Activated CD8-positive, alpha-beta T cell treated with anti-CD3 and anti-CD28 coated beads, Interleukin-2, amount 10 ng/mL, durations not matched to agents 7 days and 5 days (primary cell): ENCODE measurements around the gene TNS1. TPM values are rescaled to one million over a fixed set of nuclear protein-coding genes. Genes with fewer than 3 reads are reported as not detected.

Experiments
- ATAC-seq: fragments of 150-1000 bp; cut with Tn5 transposase; one replicate; pipeline ENCODE4 v1.10.0; 2021; ENCODE audit warnings: moderate library complexity
- CTCF ChIA-PET: fragments of 350-600 bp; sonication (Branson Sonifier 250); formaldehyde crosslinking; loops from one replicate; lab custom pipeline; 2021; ENCODE audit warnings: antibody characterized with exemption; lab: Charles Lee
- POLR2A ChIA-PET: fragments of 350-600 bp; sonication (Branson Sonifier 250); formaldehyde crosslinking; loops from one replicate; lab custom pipeline; 2021; ENCODE audit warnings: antibody characterized with exemption; lab: Charles Lee
- DNase-seq: peaks from one replicate; pipeline ENCODE4 v3.0.0-alpha.2; 2020
- H3K27ac Mint-ChIP-seq: one replicate; pipeline ENCODE4 v1.8.0; 2021; ENCODE audit warnings: mild to moderate bottlenecking, mixed read lengths
- H3K27me3 Mint-ChIP-seq: one replicate; pipeline ENCODE4 v1.8.0; 2021; ENCODE audit warnings: low read depth, mixed read lengths
- H3K36me3 Mint-ChIP-seq: one replicate; pipeline ENCODE4 v1.8.0; 2021; ENCODE audit warnings: low read depth, mixed read lengths
- H3K4me1 Mint-ChIP-seq: one replicate; pipeline ENCODE4 v1.8.0; 2021; ENCODE audit warnings: low read depth, mixed read lengths
- H3K4me3 Mint-ChIP-seq: one replicate; pipeline ENCODE4 v1.8.0; 2021; ENCODE audit warnings: mild to moderate bottlenecking, mixed read lengths
- H3K9me3 Mint-ChIP-seq: one replicate; pipeline ENCODE4 v1.8.0; 2022; ENCODE audit warnings: mixed read lengths; ENCODE audit not compliant: insufficient read depth
- microRNA-seq: library from miRNA; unstranded; fragments of <30 nt; microRNA quantifications from one replicate; pipeline ENCODE4 v1.2.0, GENCODE V29; 2022
- total RNA-seq, 2 experiments: library from RNA; stranded (reverse); gene quantifications; one replicate each; pipeline ENCODE4 v1.2.3, GENCODE V29; 2021

The TNS1 gene
- total RNA-seq, 2 experiments from 2014 or later = 28.9 to 29.8 TPM

GRCh38 chr2:217753460-217754200 lies 249.2 kb downstream of the TNS1 start:
- Mint-ChIP-seq H3K9me3 (no peaks in the 10 kb centered on the region), H3K27me3 (peaks cover 5% of the 10 kb centered on the region), H3K27ac (no peak overlapping the region), H3K4me1 (peaks cover 35% of the 10 kb centered on the region), H3K36me3 (no peaks in the 10 kb centered on the region), H3K4me3 (no peak overlapping the region)
- DNase-seq (no peak), ATAC-seq (no peak)
- ChIA-PET POLR2A (no interaction called here), CTCF (interaction anchor here (0.6 to 1.3 kb wide), 3 partner anchors 41 to 103 kb away, joined by 3 to 4 read pairs (median 4); no protein-coding TSS in a partner anchor)

- ChIA-PET CTCF (no interaction called here), POLR2A (interaction anchor here (0.7 kb wide), 1 partner anchor 15 kb away, joined by 4 read pairs; no protein-coding TSS in a partner anchor)
- Mint-ChIP-seq H3K4me1 (peaks cover 35% of the 10 kb centered on the region), H3K4me3 (no peak overlapping the region), H3K9me3 (no peaks in the 10 kb centered on the region), H3K27me3 (peaks cover 5% of the 10 kb centered on the region), H3K27ac (no peak overlapping the region), H3K36me3 (no peaks in the 10 kb centered on the region)
- no peak for ATAC-seq
- DNase-seq = no peak
Measured at GRCh38 chr2:217752714-217753459, 249.9 kb downstream of the TNS1 start.

GRCh38 chr2:217751952-217752351 lies 250.8 kb downstream of the TNS1 start:
- ATAC-seq (no peak), DNase-seq (no peak)
- H3K4me3 Mint-ChIP-seq = no peak overlapping the region
- ChIA-PET POLR2A (interaction anchor here (0.7 kb wide), 1 partner anchor 14 kb away, joined by 4 read pairs; no protein-coding TSS in a partner anchor), CTCF (no interaction called here)
- H3K27me3 Mint-ChIP-seq = peaks cover 5% of the 10 kb centered on the region
- peaks cover 27% of the 10 kb centered on the region for H3K4me1 Mint-ChIP-seq
- no peaks in the 10 kb centered on the region for H3K36me3 Mint-ChIP-seq
- no peak overlapping the region for H3K27ac Mint-ChIP-seq
- no peaks in the 10 kb centered on the region for H3K9me3 Mint-ChIP-seq

DNA sequence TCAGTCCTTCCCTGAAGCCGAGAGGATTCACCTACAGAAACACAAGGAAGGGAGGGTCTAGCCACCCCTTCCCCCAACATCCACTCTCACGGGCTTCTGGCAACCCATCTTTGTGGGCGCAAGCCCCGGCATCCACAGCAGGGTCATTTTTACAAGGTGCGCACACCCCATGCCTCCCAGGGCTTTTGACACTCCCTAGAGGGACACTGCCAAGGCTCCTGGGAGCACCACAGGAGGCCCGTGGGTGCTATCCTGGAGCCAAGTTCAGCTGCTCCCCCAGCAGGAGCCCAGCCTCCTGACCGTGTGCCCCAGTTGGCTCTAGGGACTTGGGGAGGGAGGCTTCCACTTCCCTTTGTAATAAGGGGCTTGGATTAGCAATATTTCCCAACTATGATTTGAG lies 251.6 kb downstream of the TNS1 start:
- POLR2A ChIA-PET = interaction anchor here (0.7 kb wide), 1 partner anchor 235 kb away, joined by 3 read pairs; no protein-coding TSS in a partner anchor
- DNase-seq (peak; percentile 15), ATAC-seq (no peak)
- Mint-ChIP-seq H3K36me3 (no peaks in the 10 kb centered on the region), H3K4me3 (no peak overlapping the region), H3K4me1 (peaks cover 19% of the 10 kb centered on the region), H3K27ac (no peak overlapping the region), H3K9me3 (no peaks in the 10 kb centered on the region), H3K27me3 (peaks cover 5% of the 10 kb centered on the region)
- CTCF ChIA-PET = no interaction called here

Small RNA genes lying within 50 kb of the gene (microRNA-seq; reads per million reads assigned to microRNA genes)
- gene MIR6809 = not detected

Other genes starting within 250 kb of the TNS1 start
- gene RUFY4, start 66.3 kb upstream of the TNS1 start, total RNA-seq = under 1 TPM; 0.55 to 0.81 TPM
- under 1 TPM in 1 of 2 experiments, not detected in 1; 0.50 TPM for gene CXCR2, start 123.0 kb upstream of the TNS1 start, total RNA-seq
- gene CXCR1, start 164.0 kb upstream of the TNS1 start, total RNA-seq = under 1 TPM; 0.53 to 0.55 TPM
- gene ARPC2, start 214.2 kb upstream of the TNS1 start, total RNA-seq = 100 to 1,000 TPM; 821 to 844 TPM